Left ventricle myocardium inferior (tissue), 1 donor: Measurements from ENCODE around the gene XXYLT1. TPM values are rescaled to one million over a fixed set of nuclear protein-coding genes. Genes with fewer than 3 reads are reported as not detected.

ENCODE experiments used
- DNase-seq: peaks from one replicate; pipeline ENCODE4 v3.0.0-alpha.2; 2020
- H3K27ac ChIP-seq: fragments of 200-600 bp; replicated peaks from 2 replicates; pipeline ENCODE4 v1.8.0; 2021
- H3K27me3 ChIP-seq: fragments of 200-600 bp; 2 replicates; pipeline ENCODE4 v1.8.0; 2021; ENCODE audit warnings: low read depth
- H3K36me3 ChIP-seq: fragments of 200-600 bp; 2 replicates; pipeline ENCODE4 v1.8.0; 2021
- H3K4me1 ChIP-seq: fragments of 200-600 bp; 2 replicates; pipeline ENCODE4 v1.8.0; 2021
- H3K4me3 ChIP-seq: fragments of 200-600 bp; 2 replicates; pipeline ENCODE4 v1.8.0; 2021; ENCODE audit warnings: mild to moderate bottlenecking, moderate library complexity
- H3K9me3 ChIP-seq: fragments of 200-600 bp; replicated peaks from 2 replicates; pipeline ENCODE4 v1.8.0; 2021
- CTCF ChIP-seq: fragments of 200-600 bp; IDR thresholded peaks from 2 replicates; pipeline ENCODE4 v1.8.0; 2021; ENCODE audit warnings: antibody characterized with exemption, mild to moderate bottlenecking, borderline replicate concordance
- intact Hi-C: fragments of 100-400 bp; cut with micrococcal nuclease; formaldehyde crosslinking; loops from one replicate; pipeline ENCODE4 v1.11.0; 2022
- total RNA-seq: library from RNA; stranded (reverse); fragmentation: NEBNext Ultra II Directional; extraction: Animal tissue kit (Norgen Biotek cat#: 25700); gene quantifications from one replicate; pipeline ENCODE4 v1.2.1, GENCODE V29; 2021
- donor health status: DM: no; HTN: yes; CAD: no; lungs with severe emphysema.

Gene XXYLT1
- total RNA-seq, 1 donor from 2014 or later, result 2.3 TPM

- no peaks in the 10 kb centered on the region for H3K36me3 ChIP-seq
- no peaks in the 10 kb centered on the region for H3K27me3 ChIP-seq
- no peak overlapping the region for H3K4me3 ChIP-seq
- peak overlapping the region; percentile 92 for H3K27ac ChIP-seq
- no peak for TF ChIP-seq CTCF
- intact Hi-C loops, result no loop called here
- no peaks in the 10 kb centered on the region for H3K9me3 ChIP-seq
- H3K4me1 ChIP-seq, result peaks cover 96% of the 10 kb centered on the region
- DNase-seq, result no peak
Measured at GRCh38 chr3:195151866-195152541, 119.0 kb downstream of the XXYLT1 start.

GRCh38 chr3:195151402-195151801 is 119.6 kb downstream of the XXYLT1 start:
- Histone ChIP-seq H3K27me3 (no peaks in the 10 kb centered on the region), H3K9me3 (no peaks in the 10 kb centered on the region), H3K36me3 (no peaks in the 10 kb centered on the region), H3K4me1 (peaks cover 97% of the 10 kb centered on the region), H3K27ac (peak overlapping the region; percentile 92), H3K4me3 (no peak overlapping the region)
- TF ChIP-seq CTCF, result no peak
- no peak for DNase-seq
- intact Hi-C loops, result no loop called here

- DNase-seq, result peak; percentile 71
- no peak for TF ChIP-seq CTCF
- peak overlapping the region; percentile 58 for H3K4me3 ChIP-seq
- H3K27ac ChIP-seq, result peak overlapping the region; percentile 92
- no peaks in the 10 kb centered on the region for H3K36me3 ChIP-seq
- peaks cover 90% of the 10 kb centered on the region for H3K4me1 ChIP-seq
- no peaks in the 10 kb centered on the region for H3K9me3 ChIP-seq
- H3K27me3 ChIP-seq, result no peaks in the 10 kb centered on the region
- intact Hi-C loops, result no loop called here
Measured at GRCh38 chr3:195150181-195151118, 120.5 kb downstream of the XXYLT1 start.

GRCh38 chr3:195149292-195150030 is 121.5 kb downstream of the XXYLT1 start:
- intact Hi-C loops, result no loop called here
- no peaks in the 10 kb centered on the region for H3K9me3 ChIP-seq
- peak overlapping the region; percentile 58 for H3K4me3 ChIP-seq
- DNase-seq, result no peak
- H3K36me3 ChIP-seq, result no peaks in the 10 kb centered on the region
- no peaks in the 10 kb centered on the region for H3K27me3 ChIP-seq
- H3K4me1 ChIP-seq, result peaks cover 80% of the 10 kb centered on the region
- no peak for TF ChIP-seq CTCF
- H3K27ac ChIP-seq, result peak overlapping the region; percentile 92

GRCh38 chr3:195148549-195148948 is 122.4 kb downstream of the XXYLT1 start:
- DNase-seq, result no peak
- no peak for TF ChIP-seq CTCF
- Histone ChIP-seq H3K4me1 (peaks cover 71% of the 10 kb centered on the region), H3K27ac (peak overlapping the region; percentile 92), H3K36me3 (no peaks in the 10 kb centered on the region), H3K9me3 (no peaks in the 10 kb centered on the region), H3K4me3 (peak overlapping the region; percentile 52), H3K27me3 (no peaks in the 10 kb centered on the region)
- intact Hi-C loops, result no loop called here
